Measurements from ENCODE around the gene TFPI. TPM values are rescaled to one million over a fixed set of nuclear protein-coding genes. Genes with fewer than 3 reads are reported as not detected.

The TFPI gene
- total RNA-seq, 1 donor from 2014 or later = 735 TPM

- TF ChIP-seq CTCF (IDR thresholded peaks at IDR 0.05; ENCODE audit: unreplicated experiment) = no peak
- Mint-ChIP-seq H3K9me3 (ENCODE audit: unreplicated experiment) (no peaks in the 10 kb centered on the region), H3K27me3 (ENCODE audit: unreplicated experiment) (no peaks in the 10 kb centered on the region), H3K36me3 (ENCODE audit: low read depth, unreplicated experiment) (peaks cover 24% of the 10 kb centered on the region), H3K4me1 (ENCODE audit: unreplicated experiment) (peaks cover 30% of the 10 kb centered on the region), H3K4me3 (ENCODE audit: unreplicated experiment) (peak overlapping the region; percentile 74), H3K27ac (ENCODE audit: unreplicated experiment) (peak overlapping the region; percentile 51)
- no peak for DNase-seq (ENCODE audit: low spot score)
These were observed 119.2 kb downstream of the TFPI start for GRCh38 chr2:187435078-187435477.

GRCh38 chr2:187434342-187434785 is 119.9 kb downstream of the TFPI start:
- no peak for TF ChIP-seq CTCF (IDR thresholded peaks at IDR 0.05; ENCODE audit: unreplicated experiment)
- Mint-ChIP-seq H3K4me3 (ENCODE audit: unreplicated experiment) (peak overlapping the region; percentile 65), H3K27ac (ENCODE audit: unreplicated experiment) (no peak overlapping the region), H3K9me3 (ENCODE audit: unreplicated experiment) (no peaks in the 10 kb centered on the region), H3K4me1 (ENCODE audit: unreplicated experiment) (peaks cover 35% of the 10 kb centered on the region), H3K27me3 (ENCODE audit: unreplicated experiment) (no peaks in the 10 kb centered on the region), H3K36me3 (ENCODE audit: low read depth, unreplicated experiment) (peaks cover 23% of the 10 kb centered on the region)
- no peak for DNase-seq (ENCODE audit: low spot score)

DNA sequence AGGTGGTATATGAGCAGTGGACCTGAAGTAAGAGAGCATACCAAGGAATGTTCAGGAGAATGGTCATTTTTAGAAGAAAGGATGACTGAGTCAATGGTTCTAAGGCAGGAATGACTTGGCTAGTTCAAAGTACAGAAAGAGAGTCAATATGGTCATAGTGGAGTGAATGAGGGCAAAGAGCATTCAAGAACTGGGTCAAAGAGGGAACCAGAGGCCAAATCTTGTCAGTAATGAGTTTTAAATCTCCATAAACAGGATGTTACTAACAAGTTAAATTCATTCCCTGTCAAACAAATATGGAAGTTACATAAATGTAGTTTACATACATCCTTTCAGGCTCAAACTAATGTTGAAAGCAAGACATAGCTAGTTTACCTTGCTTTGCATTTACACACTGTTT is 122.3 kb downstream of the TFPI start:
- Mint-ChIP-seq H3K4me3 (ENCODE audit: unreplicated experiment) (no peak overlapping the region), H3K36me3 (ENCODE audit: low read depth, unreplicated experiment) (peaks cover 29% of the 10 kb centered on the region), H3K27me3 (ENCODE audit: unreplicated experiment) (no peaks in the 10 kb centered on the region), H3K9me3 (ENCODE audit: unreplicated experiment) (no peaks in the 10 kb centered on the region), H3K4me1 (ENCODE audit: unreplicated experiment) (peaks cover 29% of the 10 kb centered on the region), H3K27ac (ENCODE audit: unreplicated experiment) (no peak overlapping the region)
- no peak for DNase-seq (ENCODE audit: low spot score)
- TF ChIP-seq CTCF (IDR thresholded peaks at IDR 0.05; ENCODE audit: unreplicated experiment) = no peak

DNA sequence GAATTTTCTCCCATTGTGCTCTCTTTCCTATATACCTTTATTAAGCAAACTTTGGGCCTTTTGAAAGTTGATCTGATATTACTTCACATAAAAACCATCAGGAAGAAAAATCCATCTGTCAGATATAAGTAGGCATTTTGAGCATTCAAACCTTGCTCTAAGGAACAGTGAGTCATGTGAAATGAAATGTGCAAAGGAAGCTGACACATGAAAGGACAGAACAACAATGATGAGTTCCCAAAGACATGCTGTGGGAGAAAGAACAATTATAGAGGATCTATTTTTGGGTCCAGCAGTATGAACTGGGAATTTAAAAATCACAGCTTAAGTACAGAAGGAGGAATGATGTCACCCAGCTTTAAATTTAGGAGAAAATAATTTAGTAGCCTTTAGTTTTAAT is 124.2 kb downstream of the TFPI start:
- Mint-ChIP-seq H3K27me3 (ENCODE audit: unreplicated experiment) (no peaks in the 10 kb centered on the region), H3K27ac (ENCODE audit: unreplicated experiment) (no peak overlapping the region), H3K9me3 (ENCODE audit: unreplicated experiment) (no peaks in the 10 kb centered on the region), H3K4me1 (ENCODE audit: unreplicated experiment) (peaks cover 20% of the 10 kb centered on the region), H3K4me3 (ENCODE audit: unreplicated experiment) (peak overlapping the region; percentile 2), H3K36me3 (ENCODE audit: low read depth, unreplicated experiment) (peaks cover 18% of the 10 kb centered on the region)
- TF ChIP-seq CTCF (IDR thresholded peaks at IDR 0.05; ENCODE audit: unreplicated experiment) = no peak
- DNase-seq (ENCODE audit: low spot score) = no peak

GRCh38 chr2:187424146-187424545 is 130.1 kb downstream of the TFPI start:
- Mint-ChIP-seq H3K36me3 (ENCODE audit: low read depth, unreplicated experiment) (peaks cover 10% of the 10 kb centered on the region), H3K4me1 (ENCODE audit: unreplicated experiment) (peaks cover 15% of the 10 kb centered on the region), H3K27me3 (ENCODE audit: unreplicated experiment) (no peaks in the 10 kb centered on the region), H3K9me3 (ENCODE audit: unreplicated experiment) (no peaks in the 10 kb centered on the region), H3K4me3 (ENCODE audit: unreplicated experiment) (no peak overlapping the region), H3K27ac (ENCODE audit: unreplicated experiment) (no peak overlapping the region)
- DNase-seq (ENCODE audit: low spot score) = no peak
- no peak for TF ChIP-seq CTCF (IDR thresholded peaks at IDR 0.05; ENCODE audit: unreplicated experiment)
